ENCODE measurements around the gene DLG2.

The DLG2 gene

GRCh38 chr11:84594602-84595001, 1032.5 kb downstream of the DLG2 start:
- TF ChIP-seq POLR2AphosphoS5 (IDR thresholded peaks at IDR 0.05; ENCODE audit: low read depth, low read length), result no peak
- no peak for TF ChIP-seq POU2F2 (IDR thresholded peaks at IDR 0.05; ENCODE audit: low read depth, low read length)
- DNase-seq (ENCODE audit: insufficient read length, low spot score) (no peak), FAIRE-seq (no peak)

- DNase-seq (ENCODE audit: insufficient read length, low spot score), result no peak
- no peak for FAIRE-seq
- TF ChIP-seq POLR2A (IDR thresholded peaks at IDR 0.05; ENCODE audit: low read depth, low read length), result no peak
- no peak for TF ChIP-seq TAF1 (IDR thresholded peaks at IDR 0.05; ENCODE audit: low read depth, low read length)
- no peak for TF ChIP-seq PAX5 (IDR thresholded peaks at IDR 0.05; ENCODE audit: insufficient read depth, low read length, severe bottlenecking)
- no peak for TF ChIP-seq SPI1 (IDR thresholded peaks at IDR 0.05; ENCODE audit: low read depth, low read length)
- TF ChIP-seq POU2F2 (IDR thresholded peaks at IDR 0.05; ENCODE audit: low read depth, low read length), result no peak
These were observed 1037.0 kb downstream of the DLG2 start for GRCh38 chr11:84590106-84590505.

GRCh38 chr11:84588131-84588829, 1038.9 kb downstream of the DLG2 start:
- FAIRE-seq, result no peak
- TF ChIP-seq PAX5 (IDR thresholded peaks at IDR 0.05; ENCODE audit: insufficient read depth, low read length, severe bottlenecking), result no peak
- TF ChIP-seq TAF1 (IDR thresholded peaks at IDR 0.05; ENCODE audit: low read depth, low read length), result no peak
- TF ChIP-seq POU2F2 (IDR thresholded peaks at IDR 0.05; ENCODE audit: low read depth, low read length), result no peak
- no peak for TF ChIP-seq POLR2A (IDR thresholded peaks at IDR 0.05; ENCODE audit: low read depth, low read length)
- no peak for TF ChIP-seq SPI1 (IDR thresholded peaks at IDR 0.05; ENCODE audit: low read depth, low read length)
- no peak for TF ChIP-seq POLR2AphosphoS5 (IDR thresholded peaks at IDR 0.05; ENCODE audit: low read depth, low read length)
- DNase-seq (ENCODE audit: insufficient read length, low spot score), result no peak

GRCh38 chr11:84583106-84583505, 1044.0 kb downstream of the DLG2 start:
- DNase-seq (ENCODE audit: insufficient read length, low spot score), result no peak
- TF ChIP-seq POLR2AphosphoS5 (IDR thresholded peaks at IDR 0.05; ENCODE audit: low read depth, low read length), result no peak
- no peak for TF ChIP-seq TAF1 (IDR thresholded peaks at IDR 0.05; ENCODE audit: low read depth, low read length)
- TF ChIP-seq PAX5 (IDR thresholded peaks at IDR 0.05; ENCODE audit: insufficient read depth, low read length, severe bottlenecking), result no peak
- TF ChIP-seq POLR2A (IDR thresholded peaks at IDR 0.05; ENCODE audit: low read depth, low read length), result no peak
- no peak for TF ChIP-seq SPI1 (IDR thresholded peaks at IDR 0.05; ENCODE audit: low read depth, low read length)
- no peak for TF ChIP-seq POU2F2 (IDR thresholded peaks at IDR 0.05; ENCODE audit: low read depth, low read length)
- no peak for FAIRE-seq

GRCh38 chr11:84581083-84581482, 1046.1 kb downstream of the DLG2 start:
- FAIRE-seq, result no peak
- DNase-seq (ENCODE audit: insufficient read length, low spot score), result no peak
- TF ChIP-seq SPI1 (IDR thresholded peaks at IDR 0.05; ENCODE audit: low read depth, low read length) (no peak), POU2F2 (IDR thresholded peaks at IDR 0.05; ENCODE audit: low read depth, low read length) (no peak)

GRCh38 chr11:84580428-84580827, 1046.7 kb downstream of the DLG2 start:
- DNase-seq (ENCODE audit: insufficient read length, low spot score) (no peak), FAIRE-seq (no peak)
- no peak for TF ChIP-seq POU2F2 (IDR thresholded peaks at IDR 0.05; ENCODE audit: low read depth, low read length)
- no peak for TF ChIP-seq POLR2A (IDR thresholded peaks at IDR 0.05; ENCODE audit: low read depth, low read length)
- TF ChIP-seq SPI1 (IDR thresholded peaks at IDR 0.05; ENCODE audit: low read depth, low read length), result no peak
- TF ChIP-seq TAF1 (IDR thresholded peaks at IDR 0.05; ENCODE audit: low read depth, low read length), result no peak
- TF ChIP-seq PAX5 (IDR thresholded peaks at IDR 0.05; ENCODE audit: insufficient read depth, low read length, severe bottlenecking), result no peak
- TF ChIP-seq POLR2AphosphoS5 (IDR thresholded peaks at IDR 0.05; ENCODE audit: low read depth, low read length), result no peak

- FAIRE-seq (no peak), DNase-seq (ENCODE audit: insufficient read length, low spot score) (no peak)
- no peak for TF ChIP-seq PAX5 (IDR thresholded peaks at IDR 0.05; ENCODE audit: insufficient read depth, low read length, severe bottlenecking)
- TF ChIP-seq SPI1 (IDR thresholded peaks at IDR 0.05; ENCODE audit: low read depth, low read length), result no peak
- no peak for TF ChIP-seq TAF1 (IDR thresholded peaks at IDR 0.05; ENCODE audit: low read depth, low read length)
- no peak for TF ChIP-seq POU2F2 (IDR thresholded peaks at IDR 0.05; ENCODE audit: low read depth, low read length)
- no peak for TF ChIP-seq POLR2AphosphoS5 (IDR thresholded peaks at IDR 0.05; ENCODE audit: low read depth, low read length)
- no peak for TF ChIP-seq POLR2A (IDR thresholded peaks at IDR 0.05; ENCODE audit: low read depth, low read length)
These were observed 1053.3 kb downstream of the DLG2 start for GRCh38 chr11:84573868-84574267.

GRCh38 chr11:84566671-84567070, 1060.5 kb downstream of the DLG2 start:
- TF ChIP-seq TAF1 (IDR thresholded peaks at IDR 0.05; ENCODE audit: low read depth, low read length), result no peak
- no peak for TF ChIP-seq SPI1 (IDR thresholded peaks at IDR 0.05; ENCODE audit: low read depth, low read length)
- no peak for TF ChIP-seq POU2F2 (IDR thresholded peaks at IDR 0.05; ENCODE audit: low read depth, low read length)
- DNase-seq (ENCODE audit: insufficient read length, low spot score) (no peak), FAIRE-seq (no peak)

- DNase-seq (ENCODE audit: insufficient read length, low spot score) (no peak), FAIRE-seq (no peak)
- TF ChIP-seq POLR2A (IDR thresholded peaks at IDR 0.05; ENCODE audit: low read depth, low read length), result no peak
- TF ChIP-seq TAF1 (IDR thresholded peaks at IDR 0.05; ENCODE audit: low read depth, low read length), result no peak
- no peak for TF ChIP-seq POLR2AphosphoS5 (IDR thresholded peaks at IDR 0.05; ENCODE audit: low read depth, low read length)
- TF ChIP-seq PAX5 (IDR thresholded peaks at IDR 0.05; ENCODE audit: insufficient read depth, low read length, severe bottlenecking), result no peak
- no peak for TF ChIP-seq SPI1 (IDR thresholded peaks at IDR 0.05; ENCODE audit: low read depth, low read length)
- TF ChIP-seq POU2F2 (IDR thresholded peaks at IDR 0.05; ENCODE audit: low read depth, low read length), result no peak
These were observed 1062.3 kb downstream of the DLG2 start for GRCh38 chr11:84564867-84565184.

GRCh38 chr11:84564180-84564866, 1062.8 kb downstream of the DLG2 start:
- TF ChIP-seq TAF1 (IDR thresholded peaks at IDR 0.05; ENCODE audit: low read depth, low read length), result no peak
- no peak for TF ChIP-seq PAX5 (IDR thresholded peaks at IDR 0.05; ENCODE audit: insufficient read depth, low read length, severe bottlenecking)
- no peak for TF ChIP-seq POU2F2 (IDR thresholded peaks at IDR 0.05; ENCODE audit: low read depth, low read length)
- no peak for TF ChIP-seq SPI1 (IDR thresholded peaks at IDR 0.05; ENCODE audit: low read depth, low read length)
- FAIRE-seq (peak; percentile 91), DNase-seq (ENCODE audit: insufficient read length, low spot score) (no peak)

Data from GM12891 (cell line).